Measurements from ENCODE around the gene SLIT3.

Gene SLIT3

DNA sequence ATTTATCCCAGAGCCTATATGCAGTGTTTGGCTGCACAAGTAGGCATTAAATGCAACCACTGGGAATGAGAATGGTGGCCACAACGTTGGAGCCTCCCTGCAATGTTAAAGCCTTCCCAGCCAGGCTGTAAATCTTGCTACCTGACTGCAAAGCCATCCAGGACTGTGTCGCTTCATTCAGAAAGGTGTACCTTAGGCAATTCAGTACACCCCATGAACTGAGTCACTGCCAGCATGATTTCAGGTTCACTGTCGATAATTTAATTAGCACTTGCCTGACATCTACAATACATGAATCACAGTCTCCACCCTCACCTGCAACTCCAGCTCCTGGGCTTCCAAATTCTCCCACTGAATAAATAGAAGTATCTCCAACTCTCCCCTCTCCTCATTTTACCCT is 108.4 kb downstream of the SLIT3 start:
- TF ChIP-seq, protein P1, sequence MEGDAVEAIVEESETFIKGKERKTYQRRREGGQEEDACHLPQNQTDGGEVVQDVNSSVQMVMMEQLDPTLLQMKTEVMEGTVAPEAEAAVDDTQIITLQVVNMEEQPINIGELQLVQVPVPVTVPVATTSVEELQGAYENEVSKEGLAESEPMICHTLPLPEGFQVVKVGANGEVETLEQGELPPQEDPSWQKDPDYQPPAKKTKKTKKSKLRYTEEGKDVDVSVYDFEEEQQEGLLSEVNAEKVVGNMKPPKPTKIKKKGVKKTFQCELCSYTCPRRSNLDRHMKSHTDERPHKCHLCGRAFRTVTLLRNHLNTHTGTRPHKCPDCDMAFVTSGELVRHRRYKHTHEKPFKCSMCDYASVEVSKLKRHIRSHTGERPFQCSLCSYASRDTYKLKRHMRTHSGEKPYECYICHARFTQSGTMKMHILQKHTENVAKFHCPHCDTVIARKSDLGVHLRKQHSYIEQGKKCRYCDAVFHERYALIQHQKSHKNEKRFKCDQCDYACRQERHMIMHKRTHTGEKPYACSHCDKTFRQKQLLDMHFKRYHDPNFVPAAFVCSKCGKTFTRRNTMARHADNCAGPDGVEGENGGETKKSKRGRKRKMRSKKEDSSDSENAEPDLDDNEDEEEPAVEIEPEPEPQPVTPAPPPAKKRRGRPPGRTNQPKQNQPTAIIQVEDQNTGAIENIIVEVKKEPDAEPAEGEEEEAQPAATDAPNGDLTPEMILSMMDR (IDR thresholded peaks at IDR 0.05; ENCODE audit: low read depth, low read length, missing control alignments): no peak
- Histone ChIP-seq H3K27me3 (replicated peaks) (no peaks in the 10 kb centered on the region), H3K36me3 (replicated peaks) (no peaks in the 10 kb centered on the region), H3K27ac (no peak overlapping the region), H3K4me3 (ENCODE audit: low read depth, low read length) (no peak overlapping the region)
- DNase-seq: no peak
- in situ Hi-C loops (cut with HindIII; ENCODE audit: low pct_ligation_motif_present, low sequenced_read_pairs): no loop called here

DNA sequence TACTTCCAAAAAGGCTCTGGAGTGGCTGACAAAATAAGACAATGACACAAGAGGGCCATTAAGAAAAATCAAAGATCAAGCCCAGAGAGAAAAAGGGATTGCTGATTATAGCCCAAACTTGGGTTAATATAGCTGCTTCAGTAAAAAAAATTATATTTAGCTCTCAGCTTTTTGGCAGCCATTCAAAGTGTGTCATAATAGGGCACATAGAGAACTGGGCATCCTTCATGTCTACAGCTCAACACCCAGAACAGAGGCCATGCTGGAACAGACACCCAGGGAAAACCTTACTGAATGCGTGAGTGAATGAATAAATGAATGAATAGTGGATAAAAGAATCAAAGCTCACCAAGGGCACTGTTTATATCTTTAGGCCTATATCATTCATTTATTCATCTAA is 110.1 kb downstream of the SLIT3 start:
- TF ChIP-seq, protein P1 (IDR thresholded peaks at IDR 0.05; ENCODE audit: low read depth, low read length, missing control alignments): no peak
- H3K4me3 ChIP-seq (ENCODE audit: low read depth, low read length): no peak overlapping the region
- no peaks in the 10 kb centered on the region for H3K27me3 ChIP-seq (replicated peaks)
- H3K27ac ChIP-seq: no peak overlapping the region
- no peaks in the 10 kb centered on the region for H3K36me3 ChIP-seq (replicated peaks)
- in situ Hi-C loops (cut with HindIII; ENCODE audit: low pct_ligation_motif_present, low sequenced_read_pairs): no loop called here
- no peak for DNase-seq

DNA sequence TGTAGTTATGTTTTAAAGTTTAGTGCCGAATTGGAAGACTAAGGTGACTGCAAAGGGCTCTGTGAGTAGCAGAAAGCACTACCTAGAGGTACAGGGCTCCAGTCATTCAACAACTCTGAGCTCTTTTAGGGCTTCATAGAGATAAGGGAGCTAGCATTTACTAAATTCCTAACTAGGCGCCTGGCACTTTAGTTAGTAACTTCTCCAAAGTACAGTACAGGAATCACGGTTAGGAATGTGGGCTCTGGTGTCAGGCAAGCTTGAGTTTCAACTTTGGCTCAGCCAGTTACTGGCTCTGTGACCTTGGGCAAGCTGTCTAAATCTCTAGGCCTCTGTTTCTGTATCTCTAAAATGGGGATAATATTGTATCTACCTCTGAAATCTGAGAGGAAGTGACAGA is 115.3 kb downstream of the SLIT3 start:
- TF ChIP-seq, protein P1 (IDR thresholded peaks at IDR 0.05; ENCODE audit: low read depth, low read length, missing control alignments): no peak
- no peaks in the 10 kb centered on the region for H3K36me3 ChIP-seq (replicated peaks)
- in situ Hi-C loops (cut with HindIII; ENCODE audit: low pct_ligation_motif_present, low sequenced_read_pairs): no loop called here

DNA sequence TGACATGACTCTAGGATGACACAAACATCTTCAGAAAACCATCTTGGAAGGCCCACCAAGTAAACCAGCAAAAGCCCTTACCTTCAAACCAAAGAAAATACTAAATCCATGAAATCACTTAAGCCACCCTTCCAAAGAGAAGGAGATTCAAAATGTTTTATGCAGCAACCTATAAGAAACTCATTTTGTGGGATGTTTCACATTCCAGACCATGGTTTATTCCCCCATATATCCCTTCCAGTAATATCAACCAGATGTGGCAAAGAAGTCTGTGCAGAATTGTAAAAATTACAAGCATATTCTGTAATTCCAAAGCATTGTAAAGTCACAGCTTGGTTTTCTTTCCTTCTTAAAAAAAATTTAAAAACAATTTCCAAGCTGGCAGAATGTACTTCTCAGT is 117.4 kb downstream of the SLIT3 start:
- TF ChIP-seq, protein P1 (IDR thresholded peaks at IDR 0.05; ENCODE audit: low read depth, low read length, missing control alignments): no peak
- no peak for DNase-seq
- Histone ChIP-seq H3K4me3 (ENCODE audit: low read depth, low read length) (no peak overlapping the region), H3K27ac (no peak overlapping the region), H3K27me3 (replicated peaks) (no peaks in the 10 kb centered on the region), H3K36me3 (replicated peaks) (no peaks in the 10 kb centered on the region)
- in situ Hi-C loops (cut with HindIII; ENCODE audit: low pct_ligation_motif_present, low sequenced_read_pairs): no loop called here

More for the DNA sequence above, 115.3 kb downstream of the SLIT3 start:
- H3K27ac ChIP-seq: no peak overlapping the region
- no peak overlapping the region for H3K4me3 ChIP-seq (ENCODE audit: low read depth, low read length)
- DNase-seq: no peak
- H3K27me3 ChIP-seq (replicated peaks): no peaks in the 10 kb centered on the region

DNA sequence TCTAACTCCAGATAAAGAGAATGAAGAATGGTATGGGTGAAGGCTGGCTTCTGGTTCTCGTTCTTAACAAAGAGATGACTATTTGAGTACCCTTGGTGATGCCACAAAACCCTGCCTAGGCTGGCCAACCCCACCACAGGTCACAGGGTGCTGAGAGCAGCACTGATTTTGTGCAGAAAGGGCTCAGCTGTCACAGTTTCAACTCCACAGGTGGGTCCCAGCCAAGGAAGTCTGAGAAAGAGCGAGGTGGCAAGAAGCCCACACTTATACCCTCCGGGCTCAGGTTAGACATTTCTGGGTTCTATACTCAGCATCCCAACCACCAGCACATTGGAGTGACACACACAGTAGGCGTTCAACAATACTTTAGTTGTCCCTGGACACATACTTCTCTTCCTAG is 118.1 kb downstream of the SLIT3 start:
- no peaks in the 10 kb centered on the region for H3K36me3 ChIP-seq (replicated peaks)
- H3K4me3 ChIP-seq (ENCODE audit: low read depth, low read length): no peak overlapping the region
- in situ Hi-C loops (cut with HindIII; ENCODE audit: low pct_ligation_motif_present, low sequenced_read_pairs): no loop called here
- DNase-seq: no peak
- TF ChIP-seq, protein P1 (IDR thresholded peaks at IDR 0.05; ENCODE audit: low read depth, low read length, missing control alignments): no peak
- H3K27me3 ChIP-seq (replicated peaks): no peaks in the 10 kb centered on the region
- no peak overlapping the region for H3K27ac ChIP-seq

DNA sequence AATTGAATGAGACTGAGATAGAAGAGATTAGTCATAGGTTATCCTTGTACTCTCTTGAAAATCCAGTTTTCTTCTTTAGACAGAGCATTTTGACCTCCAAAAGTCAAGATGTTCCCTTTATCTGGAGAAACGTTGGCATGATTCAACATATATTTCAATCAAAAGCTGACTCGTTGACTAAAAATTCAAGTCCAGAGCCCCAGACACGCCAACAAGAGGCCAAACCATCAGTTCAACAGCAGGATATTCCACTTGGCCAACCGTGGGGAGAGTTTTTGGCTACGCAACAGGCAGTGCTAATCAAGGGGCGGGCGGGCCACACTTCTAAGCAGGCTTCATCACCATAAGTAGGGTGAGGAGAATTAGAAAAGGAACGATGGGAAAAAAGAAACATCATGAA is 119.1 kb downstream of the SLIT3 start:
- Histone ChIP-seq H3K27ac (no peak overlapping the region), H3K36me3 (replicated peaks) (no peaks in the 10 kb centered on the region), H3K4me3 (ENCODE audit: low read depth, low read length) (no peak overlapping the region), H3K27me3 (replicated peaks) (no peaks in the 10 kb centered on the region)
- no peak for DNase-seq
- in situ Hi-C loops (cut with HindIII; ENCODE audit: low pct_ligation_motif_present, low sequenced_read_pairs): no loop called here
- TF ChIP-seq, protein P1 (IDR thresholded peaks at IDR 0.05; ENCODE audit: low read depth, low read length, missing control alignments): no peak
